ENCODE data around the gene KRT33B. TPM values are rescaled to one million over a fixed set of nuclear protein-coding genes. Genes with fewer than 3 reads are reported as not detected.

The KRT33B gene
- total RNA-seq, 4 donors from 2014 or later: not detected

- no peaks in the 10 kb centered on the region for H3K4me1 ChIP-seq
Observed at GRCh38 chr17:41328207-41328606, 41.4 kb downstream of the KRT33B start.

GRCh38 chr17:41327411-41328120, 42.0 kb downstream of the KRT33B start:
- no peak for ATAC-seq
- Histone ChIP-seq H3K4me3 (no peak overlapping the region), H3K36me3 (no peaks in the 10 kb centered on the region), H3K27me3 (no peaks in the 10 kb centered on the region), H3K27ac (no peak overlapping the region), H3K4me1 (no peaks in the 10 kb centered on the region), H3K9me3 (no peaks in the 10 kb centered on the region)
- in situ Hi-C loops (cut with MboI; ENCODE audit: low sequenced_read_pairs in 4 of 4): loop anchor here in 2 of 4 donors (10.0 kb wide), 1 partner anchor 423 kb away; no protein-coding TSS in a partner anchor
- no peak for TF ChIP-seq CTCF (IDR thresholded peaks at IDR 0.05 in 4 of 5, conservative IDR thresholded peaks at IDR 0.05 in 1 of 5)
- no peak for TF ChIP-seq POLR2A (IDR thresholded peaks at IDR 0.05)
- intact Hi-C loops (cut with DNase I; ENCODE audit: low total_unique reads): no loop called here
- DNase-seq: no peak

More at GRCh38 chr17:41328207-41328606, 41.4 kb downstream of the KRT33B start:
- ATAC-seq: no peak
- H3K27me3 ChIP-seq: no peaks in the 10 kb centered on the region
- intact Hi-C loops (cut with DNase I; ENCODE audit: low total_unique reads): no loop called here
- in situ Hi-C loops (cut with MboI; ENCODE audit: low sequenced_read_pairs in 4 of 4): loop anchor here in 2 of 4 donors (10.0 kb wide), 1 partner anchor 423 kb away; no protein-coding TSS in a partner anchor
- no peak overlapping the region for H3K27ac ChIP-seq
- TF ChIP-seq CTCF (IDR thresholded peaks at IDR 0.05 in 4 of 5, conservative IDR thresholded peaks at IDR 0.05 in 1 of 5): no peak
- no peak for TF ChIP-seq POLR2A (IDR thresholded peaks at IDR 0.05)
- no peaks in the 10 kb centered on the region for H3K9me3 ChIP-seq
- no peak overlapping the region for H3K4me3 ChIP-seq
- H3K36me3 ChIP-seq: no peaks in the 10 kb centered on the region
- DNase-seq: no peak

- intact Hi-C loops (cut with DNase I; ENCODE audit: low total_unique reads) (no loop called here), in situ Hi-C loops (cut with MboI; ENCODE audit: low sequenced_read_pairs in 4 of 4) (loop anchor here in 2 of 4 donors (10.0 kb wide), 1 partner anchor 422 kb away; no protein-coding TSS in a partner anchor)
- DNase-seq: no peak
- H3K27me3 ChIP-seq: no peaks in the 10 kb centered on the region
- H3K9me3 ChIP-seq: no peaks in the 10 kb centered on the region
- no peak overlapping the region for H3K4me3 ChIP-seq
- TF ChIP-seq POLR2A (IDR thresholded peaks at IDR 0.05) (no peak), CTCF (IDR thresholded peaks at IDR 0.05 in 4 of 5, conservative IDR thresholded peaks at IDR 0.05 in 1 of 5) (no peak)
- H3K4me1 ChIP-seq: no peaks in the 10 kb centered on the region
- H3K27ac ChIP-seq: no peak overlapping the region
- H3K36me3 ChIP-seq: no peaks in the 10 kb centered on the region
- no peak for ATAC-seq
Observed at GRCh38 chr17:41326173-41327145, 43.2 kb downstream of the KRT33B start.

- H3K4me1 ChIP-seq: no peaks in the 10 kb centered on the region
- no peak overlapping the region for H3K27ac ChIP-seq
- intact Hi-C loops (cut with DNase I; ENCODE audit: low total_unique reads) (no loop called here), in situ Hi-C loops (cut with MboI; ENCODE audit: low sequenced_read_pairs in 4 of 4) (loop anchor here in 2 of 4 donors (10.0 kb wide), 1 partner anchor 421 kb away; no protein-coding TSS in a partner anchor)
- ATAC-seq (no peak), DNase-seq (no peak)
- no peaks in the 10 kb centered on the region for H3K36me3 ChIP-seq
- H3K27me3 ChIP-seq: no peaks in the 10 kb centered on the region
- TF ChIP-seq CTCF (IDR thresholded peaks at IDR 0.05 in 4 of 5, conservative IDR thresholded peaks at IDR 0.05 in 1 of 5) (no peak), POLR2A (IDR thresholded peaks at IDR 0.05) (no peak)
- H3K9me3 ChIP-seq: no peaks in the 10 kb centered on the region
- H3K4me3 ChIP-seq: no peak overlapping the region
Observed at GRCh38 chr17:41325611-41326010, 44.0 kb downstream of the KRT33B start.

Measured in gastrocnemius medialis (tissue), 4 donors.